PC-9 (cell line): Measurements from ENCODE around the gene LMAN2. TPM values are rescaled to one million over a fixed set of nuclear protein-coding genes. Genes with fewer than 3 reads are reported as not detected.

Experiments
- BruUV-seq: library from RNA; stranded (reverse); fragments of 400-500 nt; replicated peaks from 2 replicates; lab custom pipeline; 2021; lab: Mats Ljungman, UMichigan
- CTCF ChIA-PET: fragments of 300-600 bp; sonication (Branson Sonifier 250); formaldehyde crosslinking; loops from one replicate; lab custom pipeline; 2022; ENCODE audit warnings: antibody characterized with exemption; lab: Charles Lee
- POLR2A ChIA-PET: fragments of 300-600 bp; sonication (Branson Sonifier 250); formaldehyde crosslinking; loops from one replicate; lab custom pipeline; 2022; ENCODE audit warnings: antibody characterized with exemption; ENCODE audit not compliant: unreplicated experiment; lab: Charles Lee
- DNase-seq, 2 experiments: peaks; one replicate each; pipeline versions ENCODE4 v3.0.0 to v3.0.0-alpha.2; 2015 to 2022; ENCODE audit warnings: mixed read lengths in 1 of 2
- H2AFZ ChIP-seq: fragments of 200-600 bp; sonication (generic); 2 replicates; pipeline ENCODE4 v1.8.1; 2017; ENCODE audit warnings: antibody characterized with exemption
- H3F3A ChIP-seq: fragments of 200-600 bp; sonication (generic); 2 replicates; pipeline ENCODE4 v1.8.1; 2017; ENCODE audit warnings: antibody characterized with exemption, mild to moderate bottlenecking, low read depth; ENCODE audit not compliant: insufficient read depth
- H3K27ac ChIP-seq: fragments of 200-600 bp; sonication (generic); 2 replicates; pipeline ENCODE4 v1.6.1; 2016; ENCODE audit warnings: mixed run types
- H3K27me3 ChIP-seq: fragments of 200-600 bp; sonication (generic); 2 replicates; pipeline ENCODE4 v1.6.1; 2016; ENCODE audit warnings: low read depth, mixed run types; ENCODE audit not compliant: insufficient read depth
- H3K36me3 ChIP-seq: fragments of 200-600 bp; sonication (generic); 2 replicates; pipeline ENCODE4 v1.6.1; 2016; ENCODE audit warnings: low read depth, mixed run types
- H3K4me1 ChIP-seq: fragments of 200-600 bp; sonication (generic); replicated peaks from 2 replicates; pipeline ENCODE4 v1.6.1; 2016; ENCODE audit warnings: mixed run types; ENCODE audit not compliant: insufficient read depth
- H3K4me2 ChIP-seq: fragments of 200-600 bp; sonication (generic); 2 replicates; pipeline ENCODE4 v1.6.1; 2017; ENCODE audit warnings: mixed run types
- H3K4me3 ChIP-seq: fragments of 200-600 bp; sonication (generic); 2 replicates; pipeline ENCODE4 v1.6.1; 2016; ENCODE audit warnings: mixed run types
- H3K79me2 ChIP-seq: fragments of 200-600 bp; sonication (generic); 2 replicates; pipeline ENCODE4 v1.6.1; 2017; ENCODE audit warnings: low read depth, mixed run types
- H3K9me2 ChIP-seq: fragments of 200-600 bp; sonication (generic); 2 replicates; pipeline ENCODE4 v1.8.1; 2017; ENCODE audit warnings: mild to moderate bottlenecking; ENCODE audit not compliant: insufficient read depth
- H3K9me3 ChIP-seq: fragments of 200-600 bp; sonication (generic); 2 replicates; pipeline ENCODE4 v1.8.1; 2016; ENCODE audit warnings: low read depth; ENCODE audit not compliant: insufficient read depth
- H4K20me1 ChIP-seq: fragments of 200-600 bp; sonication (generic); 2 replicates; pipeline ENCODE4 v1.8.1; 2017; ENCODE audit not compliant: insufficient read depth
- EZH2 ChIP-seq: fragments of 200-600 bp; sonication (generic); IDR thresholded peaks from 2 replicates; pipeline ENCODE4 v1.8.0; 2017; ENCODE audit warnings: antibody characterized with exemption, low read depth
- intact Hi-C: fragments of 100-400 bp; cut with micrococcal nuclease; formaldehyde crosslinking; loops from one replicate; pipeline ENCODE4 v1.10.0; 2022; ENCODE audit not compliant: unreplicated experiment
- total RNA-seq: library from RNA; stranded (reverse); gene quantifications from 2 replicates; pipeline ENCODE4 v1.2.3, GENCODE V29; 2021
- TF ChIP-seq, protein P1 (sequence below): fragments of 200-600 bp; sonication (generic); conservative IDR thresholded peaks from 2 replicates; pipeline ENCODE4 v1.6.1; 2017; ENCODE audit warnings: mixed run types, antibody characterized with exemption, mild to moderate bottlenecking, moderate library complexity

The LMAN2 gene
- total RNA-seq, 1 experiment from 2014 or later, result 153 TPM

DNA sequence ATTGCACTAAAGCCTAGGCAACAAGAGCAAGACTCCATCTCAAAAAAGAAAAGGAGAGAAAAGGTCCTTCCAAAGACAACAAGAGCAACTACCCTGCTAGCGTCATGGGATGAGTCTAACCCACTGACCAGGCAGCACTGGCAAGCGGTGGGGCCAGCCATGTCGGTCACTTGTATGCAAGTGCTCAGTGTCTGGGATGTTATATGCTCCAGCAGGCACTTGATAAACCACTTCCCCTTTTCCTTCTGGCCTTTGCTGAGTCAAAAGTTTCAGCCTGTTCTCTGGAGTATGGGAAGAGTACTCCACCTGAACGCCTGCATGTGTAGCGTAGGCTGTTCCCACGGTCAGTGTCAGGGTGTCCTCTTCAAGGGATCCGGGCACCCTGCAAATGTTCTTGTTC, 30.6 kb downstream of the LMAN2 start:
- H3K4me1 ChIP-seq, result peaks cover 10% of the 10 kb centered on the region
- H3K27ac ChIP-seq, result no peak overlapping the region
- H3K9me2 ChIP-seq, result no peaks in the 10 kb centered on the region
- H3K9me3 ChIP-seq, result no peaks in the 10 kb centered on the region
- peaks cover 24% of the 10 kb centered on the region for H3F3A ChIP-seq
- no peaks in the 10 kb centered on the region for H3K36me3 ChIP-seq
- H2AFZ ChIP-seq, result no peak overlapping the region
- TF ChIP-seq, protein P1, sequence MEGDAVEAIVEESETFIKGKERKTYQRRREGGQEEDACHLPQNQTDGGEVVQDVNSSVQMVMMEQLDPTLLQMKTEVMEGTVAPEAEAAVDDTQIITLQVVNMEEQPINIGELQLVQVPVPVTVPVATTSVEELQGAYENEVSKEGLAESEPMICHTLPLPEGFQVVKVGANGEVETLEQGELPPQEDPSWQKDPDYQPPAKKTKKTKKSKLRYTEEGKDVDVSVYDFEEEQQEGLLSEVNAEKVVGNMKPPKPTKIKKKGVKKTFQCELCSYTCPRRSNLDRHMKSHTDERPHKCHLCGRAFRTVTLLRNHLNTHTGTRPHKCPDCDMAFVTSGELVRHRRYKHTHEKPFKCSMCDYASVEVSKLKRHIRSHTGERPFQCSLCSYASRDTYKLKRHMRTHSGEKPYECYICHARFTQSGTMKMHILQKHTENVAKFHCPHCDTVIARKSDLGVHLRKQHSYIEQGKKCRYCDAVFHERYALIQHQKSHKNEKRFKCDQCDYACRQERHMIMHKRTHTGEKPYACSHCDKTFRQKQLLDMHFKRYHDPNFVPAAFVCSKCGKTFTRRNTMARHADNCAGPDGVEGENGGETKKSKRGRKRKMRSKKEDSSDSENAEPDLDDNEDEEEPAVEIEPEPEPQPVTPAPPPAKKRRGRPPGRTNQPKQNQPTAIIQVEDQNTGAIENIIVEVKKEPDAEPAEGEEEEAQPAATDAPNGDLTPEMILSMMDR, result no peak
- TF ChIP-seq EZH2, result no peak
- peaks cover 8% of the 10 kb centered on the region; the same call in 1 of the 2 replicates for H4K20me1 ChIP-seq
- H3K4me2 ChIP-seq, result no peak overlapping the region
- no peaks in the 10 kb centered on the region for H3K79me2 ChIP-seq
- ChIA-PET POLR2A (no interaction called here), CTCF (no interaction called here)
- no peaks in the 10 kb centered on the region for H3K27me3 ChIP-seq
- no peak for DNase-seq
- H3K4me3 ChIP-seq, result no peak overlapping the region
- intact Hi-C loops, result no loop called here
- no TSS peak for BruUV-seq

DNA sequence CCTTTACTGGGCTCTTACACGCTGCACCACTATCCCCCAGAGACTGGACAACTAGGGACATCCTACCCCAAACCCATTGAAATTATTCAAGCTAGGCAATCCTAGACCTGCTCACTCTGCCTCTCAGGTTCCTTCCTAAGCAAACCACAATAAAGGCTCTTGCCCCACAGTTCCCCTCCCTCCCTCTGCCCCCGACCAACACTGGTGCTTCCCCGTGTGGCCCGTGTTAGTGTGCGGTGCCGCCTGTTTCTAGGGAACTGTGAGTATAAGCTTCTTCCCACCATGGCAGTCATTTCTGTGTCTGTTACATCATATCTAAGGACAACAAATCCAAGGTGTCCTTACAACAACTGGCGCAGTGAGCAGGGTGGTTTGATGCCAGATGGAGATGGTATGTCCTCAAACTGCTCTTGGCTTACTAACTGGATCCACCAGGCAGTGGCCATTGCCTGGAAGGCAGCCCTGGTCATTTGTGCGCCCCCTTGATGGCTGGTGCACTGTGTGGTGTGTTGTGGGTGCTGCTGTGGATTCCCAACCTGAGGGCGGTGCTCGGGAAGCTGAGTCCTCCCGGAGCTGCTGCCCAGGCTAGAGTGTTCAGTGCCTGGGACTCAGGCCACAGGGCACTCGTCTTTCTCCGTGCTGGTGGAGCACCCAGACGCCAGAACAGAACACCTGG, 31.4 kb downstream of the LMAN2 start:
- DNase-seq, result no peak
- Histone ChIP-seq H3K4me3 (no peak overlapping the region), H3K4me2 (no peak overlapping the region), H3K27me3 (no peaks in the 10 kb centered on the region), H2AFZ (no peak overlapping the region), H3K79me2 (no peaks in the 10 kb centered on the region), H3F3A (peaks cover 19% of the 10 kb centered on the region; the same call in 1 of the 2 replicates), H3K9me3 (no peaks in the 10 kb centered on the region), H3K27ac (no peak overlapping the region), H3K36me3 (no peaks in the 10 kb centered on the region), H3K4me1 (peaks cover 2% of the 10 kb centered on the region; the same call in 1 of the 2 replicates), H3K9me2 (no peaks in the 10 kb centered on the region), H4K20me1 (peaks cover 8% of the 10 kb centered on the region; the same call in 1 of the 2 replicates)
- TF ChIP-seq, protein P1, result no peak
- no peak for TF ChIP-seq EZH2
- ChIA-PET POLR2A (interaction anchor here (0.5 kb wide), 1 partner anchor 59 kb away, joined by 6 read pairs; no protein-coding TSS in a partner anchor), CTCF (interaction anchor here (0.6 to 1.4 kb wide), 2 partner anchors 10 to 127 kb away, joined by 3 read pairs; partner anchors contain the start of gene PRR7)
- intact Hi-C loops, result loop anchor here (2.0 kb wide), 1 partner anchor 181 kb away; no protein-coding TSS in a partner anchor
- no TSS peak for BruUV-seq

- no peak overlapping the region for H3K4me2 ChIP-seq
- H3K4me3 ChIP-seq, result no peak overlapping the region
- no peaks in the 10 kb centered on the region for H3K79me2 ChIP-seq
- no peak overlapping the region for H2AFZ ChIP-seq
- H3K9me3 ChIP-seq, result no peaks in the 10 kb centered on the region
- H3K4me1 ChIP-seq, result peaks cover 4% of the 10 kb centered on the region; the same call in 1 of the 2 replicates
- BruUV-seq, result no TSS peak
- ChIA-PET POLR2A (interaction anchor here (0.8 kb wide), 1 partner anchor 180 kb away, joined by 9 read pairs; no protein-coding TSS in a partner anchor), CTCF (interaction anchor here (0.5 to 1.9 kb wide), 8 partner anchors 10 to 138 kb away, joined by 3 to 6 read pairs (median 5); partner anchors contain the start of genes PRELID1 and RAB24)
- DNase-seq, result peak; percentile 67 to 72
- H3K36me3 ChIP-seq, result no peaks in the 10 kb centered on the region
- H4K20me1 ChIP-seq, result peaks cover 12% of the 10 kb centered on the region; the same call in 1 of the 2 replicates
- H3K27me3 ChIP-seq, result no peaks in the 10 kb centered on the region
- H3K9me2 ChIP-seq, result no peaks in the 10 kb centered on the region
- no peak overlapping the region for H3K27ac ChIP-seq
- peaks cover 25% of the 10 kb centered on the region; the same call in 1 of the 2 replicates for H3F3A ChIP-seq
- intact Hi-C loops, result loop anchor here (1.0 to 2.0 kb wide), 5 partner anchors 72 to 183 kb away; partner anchors contain the start of gene GRK6
- TF ChIP-seq, protein P1, result peak; percentile 92
- no peak for TF ChIP-seq EZH2
Observed at GRCh38 chr5:177317959-177318377, 33.5 kb downstream of the LMAN2 start.
